ENCODE measurements around the gene ODAD3.

The ODAD3 gene

GRCh38 chr19:11435057-11435832, at the start of gene ODAD3, which contains the start of gene PRKCSH:
Gene ODAD3, minus strand, starts transcription at chr19:11435121. Its CDS starts 105 bp downstream, at chr19:11435016.
Gene PRKCSH, plus strand, starts transcription at chr19:11435635. Its CDS starts 483 bp downstream, at chr19:11436118.
- Histone ChIP-seq H3K4me3 (peak within 1 kb of the TSS; percentile 84), H3K27ac (peak within 1 kb of the TSS; percentile 58 to 86)
- TF ChIP-seq CTCF (IDR thresholded peaks at IDR 0.05), result peak; percentile 87
- DNase-seq (ENCODE audit: low spot score), result peak; percentile 100

GRCh38 chr19:11483366-11484111, 48.6 kb upstream of the ODAD3 start:
- no peak for TF ChIP-seq CTCF (IDR thresholded peaks at IDR 0.05)
- no peak for DNase-seq (ENCODE audit: low spot score)
- peak overlapping the region; percentile 67 for H3K4me3 ChIP-seq
- no peak overlapping the region for H3K27ac ChIP-seq

GRCh38 chr19:11482384-11483050, 47.6 kb upstream of the ODAD3 start:
- DNase-seq (ENCODE audit: low spot score), result peak; percentile 81
- H3K4me3 ChIP-seq, result peak overlapping the region; percentile 67
- TF ChIP-seq CTCF (IDR thresholded peaks at IDR 0.05), result peak; percentile 93
- H3K27ac ChIP-seq, result peak overlapping the region in 1 of 2 donors; percentile 31

- no peak for TF ChIP-seq CTCF (IDR thresholded peaks at IDR 0.05)
- peak overlapping the region in 1 of 2 donors; percentile 31 for H3K27ac ChIP-seq
- H3K4me3 ChIP-seq, result peak overlapping the region; percentile 67
- DNase-seq (ENCODE audit: low spot score), result no peak
Observed at GRCh38 chr19:11481534-11482383, 46.8 kb upstream of the ODAD3 start.

- H3K4me3 ChIP-seq, result peak within 1 kb of the TSS; percentile 52
- DNase-seq (ENCODE audit: low spot score), result no peak
- TF ChIP-seq CTCF (IDR thresholded peaks at IDR 0.05), result no peak
- H3K27ac ChIP-seq, result no peak within 1 kb of the TSS
Observed at GRCh38 chr19:11480715-11481533, 46.0 kb upstream of the ODAD3 start, which contains the start of gene ELAVL3. Gene ELAVL3, minus strand, starts transcription at chr19:11481046. Its CDS starts 438 bp downstream, at chr19:11480608.

All from coronary artery (tissue), 2 donors.